NCI-H2171 (cell line): Measurements from ENCODE around the gene OR4A15.

Experiments
- DNase-seq: peaks from one replicate; lab custom pipeline; 2025; lab: John Stamatoyannopoulos, UW

The OR4A15 gene

GRCh38 chr11:55367674-55368073 is at the start of gene OR4A15:
TSS of gene OR4A15 (plus strand) at chr11:55367974. CDS start at chr11:55367974, 0 bp downstream.
- DNase-seq = no peak

- DNase-seq = no peak
Measured at GRCh38 chr11:55324500-55324899, 43.3 kb upstream of the OR4A15 start.

- DNase-seq = no peak
Measured at GRCh38 chr11:55342901-55343300, 24.9 kb upstream of the OR4A15 start, which contains the start of gene OR4A16. TSS of gene OR4A16 (plus strand) at chr11:55343201. CDS start at chr11:55343201, 0 bp downstream.

- no peak for DNase-seq
Measured at GRCh38 chr11:55345306-55345705, 22.5 kb upstream of the OR4A15 start.

GRCh38 chr11:55349032-55349431 is 18.7 kb upstream of the OR4A15 start:
- no peak for DNase-seq

- no peak for DNase-seq
Measured at GRCh38 chr11:55357560-55358184, 10.1 kb upstream of the OR4A15 start.

- DNase-seq = no peak
Measured at GRCh38 chr11:55401011-55401410, 33.2 kb downstream of the OR4A15 start.
